Right atrium auricular region (tissue), 2 donors: Measurements from ENCODE around the gene GCAT. TPM values are rescaled to one million over a fixed set of nuclear protein-coding genes. Genes with fewer than 3 reads are reported as not detected.

Experiments used
- DNase-seq: peaks from one replicate; pipeline ENCODE4 v3.0.0-alpha.2; 2019; ENCODE audit warnings: low spot score
- H3K27ac ChIP-seq, 2 donors: fragments of 200-600 bp; sonication (generic); 1 replicate in 1 of 2; 2 replicates in 1 of 2; pipeline ENCODE4 v1.5.1; 2016 to 2019
- H3K27me3 ChIP-seq, 2 donors: fragments of 200-600 bp; sonication (generic); one replicate each; pipeline versions ENCODE4 v1.5.1 to v1.6.0; 2017 to 2019
- H3K36me3 ChIP-seq: fragments of 200-600 bp; sonication (generic); one replicate; pipeline ENCODE4 v1.5.1; 2016
- H3K4me1 ChIP-seq, 2 donors: fragments of 200-600 bp; sonication (generic); one replicate each; pipeline versions ENCODE4 v1.5.1 to v1.6.0; 2017 to 2019
- H3K4me3 ChIP-seq, 2 donors: fragments of 200-600 bp; sonication (generic); 1 replicate in 1 of 2; 2 replicates in 1 of 2; pipeline ENCODE4 v1.5.1; 2017 to 2019; ENCODE audit warnings: mild to moderate bottlenecking in 1 of 2, moderate library complexity in 1 of 2
- H3K9me3 ChIP-seq, 2 donors: fragments of 200-600 bp; sonication (generic); one replicate each; pipeline ENCODE4 v1.5.1; 2019
- total RNA-seq, 2 donors: library from RNA; depleted of rRNA; stranded (reverse); fragments of >200 nt; gene quantifications; one replicate each; pipeline ENCODE4 v1.1.0, GENCODE V29; 2016
- TF ChIP-seq, protein P1 (sequence below), 2 donors: fragments of 200-600 bp; sonication (generic); IDR thresholded peaks; one replicate each; pipeline ENCODE4 v1.5.1; 2019; ENCODE audit warnings: antibody characterized with exemption in 2 of 2

Gene GCAT
- total RNA-seq, result 10 to 100 TPM; 15.7 to 34.2 TPM

DNA sequence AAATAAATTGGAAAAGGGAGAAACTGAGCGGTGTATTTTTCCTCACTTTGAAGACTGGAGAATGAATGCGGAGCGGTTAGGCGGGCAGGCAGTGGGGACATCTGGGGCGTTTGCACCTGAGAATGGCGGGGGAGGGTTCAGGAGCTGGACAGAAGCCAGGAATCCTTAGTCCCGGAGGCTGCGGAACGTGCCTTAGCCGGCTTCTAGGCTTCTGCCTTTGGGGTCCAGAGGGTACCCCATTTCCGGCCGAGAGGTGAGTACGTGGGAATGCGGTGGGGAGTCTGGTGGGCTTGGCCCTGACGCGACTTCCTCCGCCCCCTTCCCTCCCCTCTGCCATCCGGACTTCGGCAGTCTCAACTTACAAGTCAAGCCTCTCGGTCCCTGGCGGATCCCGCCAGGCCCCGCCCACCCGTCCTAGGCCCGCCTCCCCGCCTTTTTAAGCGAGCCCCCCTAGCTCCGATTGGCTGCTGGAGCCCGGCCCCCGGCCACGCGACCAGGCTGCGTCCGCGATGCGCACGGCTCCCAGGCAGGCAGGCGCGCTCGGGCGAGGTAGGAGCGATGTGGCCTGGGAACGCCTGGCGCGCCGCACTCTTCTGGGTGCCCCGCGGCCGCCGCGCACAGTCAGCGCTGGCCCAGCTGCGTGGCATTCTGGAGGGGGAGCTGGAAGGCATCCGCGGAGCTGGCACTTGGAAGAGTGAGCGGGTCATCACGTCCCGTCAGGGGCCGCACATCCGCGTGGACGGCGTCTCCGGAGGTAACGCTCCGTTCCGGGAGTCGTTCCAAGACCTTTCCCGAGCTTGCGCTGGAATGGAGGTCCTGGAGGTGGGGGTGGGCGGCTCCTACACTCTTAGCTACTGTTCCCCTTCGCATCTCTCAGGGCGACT is at the start of gene GCAT:
TSS of gene GCAT (plus strand) at position 525 of the 884 bp plus-strand sequence. CDS start at position 559, 34 bp downstream.
- no peaks in the 10 kb centered on the region for H3K36me3 ChIP-seq
- TF ChIP-seq, protein P1, sequence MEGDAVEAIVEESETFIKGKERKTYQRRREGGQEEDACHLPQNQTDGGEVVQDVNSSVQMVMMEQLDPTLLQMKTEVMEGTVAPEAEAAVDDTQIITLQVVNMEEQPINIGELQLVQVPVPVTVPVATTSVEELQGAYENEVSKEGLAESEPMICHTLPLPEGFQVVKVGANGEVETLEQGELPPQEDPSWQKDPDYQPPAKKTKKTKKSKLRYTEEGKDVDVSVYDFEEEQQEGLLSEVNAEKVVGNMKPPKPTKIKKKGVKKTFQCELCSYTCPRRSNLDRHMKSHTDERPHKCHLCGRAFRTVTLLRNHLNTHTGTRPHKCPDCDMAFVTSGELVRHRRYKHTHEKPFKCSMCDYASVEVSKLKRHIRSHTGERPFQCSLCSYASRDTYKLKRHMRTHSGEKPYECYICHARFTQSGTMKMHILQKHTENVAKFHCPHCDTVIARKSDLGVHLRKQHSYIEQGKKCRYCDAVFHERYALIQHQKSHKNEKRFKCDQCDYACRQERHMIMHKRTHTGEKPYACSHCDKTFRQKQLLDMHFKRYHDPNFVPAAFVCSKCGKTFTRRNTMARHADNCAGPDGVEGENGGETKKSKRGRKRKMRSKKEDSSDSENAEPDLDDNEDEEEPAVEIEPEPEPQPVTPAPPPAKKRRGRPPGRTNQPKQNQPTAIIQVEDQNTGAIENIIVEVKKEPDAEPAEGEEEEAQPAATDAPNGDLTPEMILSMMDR (IDR thresholded peaks at IDR 0.05), result no peak
- DNase-seq, result peak; percentile 97
- no peaks in the 10 kb centered on the region for H3K9me3 ChIP-seq
- H3K27me3 ChIP-seq, result no peaks in the 10 kb centered on the region
- H3K4me1 ChIP-seq, result peaks cover 0 to 50% of the 10 kb centered on the region in 2 donors
- H3K27ac ChIP-seq, result peak within 1 kb of the TSS; percentile 89 to 91
- peak within 1 kb of the TSS; percentile 51 to 68 for H3K4me3 ChIP-seq

DNA sequence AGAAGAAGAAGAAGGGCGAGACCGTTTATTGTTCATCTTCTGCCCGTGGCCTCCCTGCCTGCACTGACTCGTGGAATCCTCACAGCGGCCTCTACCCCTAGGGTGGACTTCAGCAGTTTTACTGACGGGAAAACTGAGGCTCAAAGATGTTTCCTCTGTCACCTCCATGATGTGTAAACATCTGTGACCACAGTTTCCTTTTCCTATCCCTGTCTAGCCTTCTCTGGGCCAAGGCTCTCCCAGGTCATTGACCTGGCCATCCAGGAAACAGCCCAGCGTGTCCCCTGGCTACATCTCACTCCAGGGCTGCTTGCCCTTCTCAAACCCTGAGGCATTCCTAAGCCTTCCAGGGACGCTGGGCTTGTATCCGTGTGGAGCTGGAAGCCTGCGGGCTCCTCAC is 49.0 kb upstream of the GCAT start:
- Histone ChIP-seq H3K36me3 (peaks cover 81% of the 10 kb centered on the region), H3K27ac (no peak overlapping the region), H3K4me1 (peaks cover 0 to 5% of the 10 kb centered on the region in 2 donors), H3K27me3 (no peaks in the 10 kb centered on the region), H3K9me3 (no peaks in the 10 kb centered on the region), H3K4me3 (no peak overlapping the region)
- no peak for DNase-seq
- TF ChIP-seq, protein P1 (IDR thresholded peaks at IDR 0.05), result no peak

DNA sequence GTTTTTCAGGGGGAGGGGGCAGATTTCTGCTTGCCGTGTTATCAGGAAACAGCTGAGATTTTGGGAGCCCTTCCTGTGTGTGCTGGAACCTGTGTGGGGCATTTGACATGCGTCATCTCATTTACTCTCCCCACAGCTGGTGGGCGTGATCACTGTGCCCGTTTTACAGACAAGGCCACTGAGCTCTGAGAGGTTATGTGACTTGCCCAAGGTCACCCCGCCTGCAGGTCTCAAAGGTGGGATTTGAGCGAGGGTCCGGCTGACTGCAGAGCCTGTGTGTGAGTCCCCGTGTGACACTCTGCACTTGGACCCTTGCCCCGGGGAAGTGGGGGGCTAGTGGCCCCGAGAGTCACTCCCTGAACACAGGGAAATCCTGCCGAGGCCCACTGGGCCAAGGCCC is 48.5 kb upstream of the GCAT start:
- Histone ChIP-seq H3K36me3 (peaks cover 86% of the 10 kb centered on the region), H3K27ac (no peak overlapping the region)
- TF ChIP-seq, protein P1 (IDR thresholded peaks at IDR 0.05), result no peak

GRCh38 chr22:37760152-37760551 is 47.6 kb upstream of the GCAT start:
- peaks cover 0 to 6% of the 10 kb centered on the region in 2 donors for H3K4me1 ChIP-seq
- H3K9me3 ChIP-seq, result no peaks in the 10 kb centered on the region
- no peaks in the 10 kb centered on the region for H3K27me3 ChIP-seq
- no peak overlapping the region for H3K27ac ChIP-seq
- TF ChIP-seq, protein P1 (IDR thresholded peaks at IDR 0.05), result no peak
- peaks cover 79% of the 10 kb centered on the region for H3K36me3 ChIP-seq
- no peak overlapping the region for H3K4me3 ChIP-seq
- DNase-seq, result no peak

More for the DNA sequence above, 48.5 kb upstream of the GCAT start:
- H3K4me1 ChIP-seq, result no peaks in the 10 kb centered on the region
- no peaks in the 10 kb centered on the region for H3K9me3 ChIP-seq
- DNase-seq, result no peak
- no peak overlapping the region for H3K4me3 ChIP-seq
- H3K27me3 ChIP-seq, result no peaks in the 10 kb centered on the region

DNA sequence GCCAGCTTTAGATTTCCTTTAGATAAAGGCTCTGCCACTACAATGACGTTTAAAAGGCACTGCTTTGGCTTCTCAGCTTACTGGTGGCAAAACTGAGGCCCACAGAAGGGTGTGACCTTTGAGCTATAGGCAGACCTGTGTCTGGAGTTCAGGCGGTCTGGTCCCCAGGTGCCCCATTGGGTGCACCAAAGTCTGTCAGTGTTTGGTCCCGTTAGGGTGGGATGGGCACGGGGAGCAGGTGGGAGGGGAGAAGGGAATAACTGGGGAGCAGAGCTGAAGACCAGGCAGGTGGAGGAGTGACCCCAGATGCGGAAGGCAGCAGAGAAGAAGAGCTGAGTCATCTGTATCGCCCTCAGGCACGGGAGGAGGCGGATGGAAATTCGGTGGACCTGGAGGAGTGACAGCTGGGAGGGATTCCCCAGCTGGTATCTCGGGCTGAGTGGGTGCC is 45.3 kb upstream of the GCAT start:
- Histone ChIP-seq H3K27ac (no peak overlapping the region), H3K4me1 (peaks cover 0 to 14% of the 10 kb centered on the region in 2 donors), H3K36me3 (peaks cover 71% of the 10 kb centered on the region), H3K27me3 (no peaks in the 10 kb centered on the region), H3K4me3 (no peak overlapping the region), H3K9me3 (no peaks in the 10 kb centered on the region)
- TF ChIP-seq, protein P1 (IDR thresholded peaks at IDR 0.05), result no peak
- DNase-seq, result no peak
